K562 (cell line): ENCODE measurements around the gene DHRS3. TPM values are rescaled to one million over a fixed set of nuclear protein-coding genes. Genes with fewer than 3 reads are reported as not detected.

Source experiments
- ATAC-seq: fragments of 200-7000 bp; cut with Tn5 transposase; 3 replicates; pipeline ENCODE4 v1.9.1; 2020; ENCODE audit warnings: moderate library complexity
- BruUV-seq: library from RNA; stranded (reverse); fragments of 400-500 nt; replicated peaks from 2 replicates; lab custom pipeline; 2021; lab: Mats Ljungman, UMichigan
- CTCF ChIA-PET: fragments of 300-600 bp; formaldehyde crosslinking; extraction: SDS; loops from one replicate; lab custom pipeline; 2021; ENCODE audit warnings: low intra/inter-chr PET ratio; lab: Yijun Ruan, JAX
- POLR2A ChIA-PET: fragments of 300-600, 350-650 bp; sonication (Branson Sonifier 250); formaldehyde crosslinking; extraction: SDS; loops from one replicate; lab custom pipeline; 2021; ENCODE audit warnings: antibody characterized with exemption, inconsistent platforms; lab: Yijun Ruan, JAX
- DNase-seq, 4 experiments: peaks; one replicate each; pipeline versions ENCODE4 v3.0.0 to v3.0.0-alpha.2; 2011 to 2018; ENCODE audit warnings: low spot score in 3 of 4, mixed read lengths in 3 of 4; ENCODE audit errors: extremely low read depth in 1 of 4
- FAIRE-seq: peaks from 2 replicates; lab custom pipeline; 2011; peaks lifted over from hg19 to GRCh38; lab: Jason Lieb, UNC
- H2AFZ ChIP-seq: 2 replicates; pipeline ENCODE4 v1.6.0; 2011; ENCODE audit warnings: low read depth, low read length, control low read depth, inconsistent platforms
- H3K27ac ChIP-seq: fragments of 200-600 bp; 3 replicates; pipeline ENCODE4 v1.8.0; 2011; ENCODE audit warnings: low read depth, mild to moderate bottlenecking, control low read depth, inconsistent platforms, low read length, moderate library complexity, mixed read lengths; ENCODE audit errors: extremely low read depth
- H3K27me3 ChIP-seq, 2 experiments: fragments of 300-600 bp in 1 of 2; 2 replicates in 1 of 2; 3 replicates in 1 of 2; pipeline versions ENCODE4 v1.6.0 to v1.8.0; 2011; ENCODE audit warnings: inconsistent platforms in 2 of 2, low read length in 2 of 2, mild to moderate bottlenecking in 1 of 2, mixed read lengths in 1 of 2, moderate library complexity in 1 of 2; ENCODE audit not compliant: control insufficient read depth in 2 of 2, insufficient read depth in 2 of 2
- H3K36me3 ChIP-seq: fragments of 300-600 bp; 3 replicates; pipeline ENCODE4 v1.8.0; 2011; ENCODE audit warnings: mild to moderate bottlenecking, low read length, inconsistent platforms; ENCODE audit not compliant: control insufficient read depth, insufficient read depth
- H3K4me1 ChIP-seq, 2 experiments: fragments of 200-600 bp in 1 of 2; replicated peaks in 1 of 2; 2 replicates in 1 of 2; 3 replicates in 1 of 2; pipeline versions ENCODE4 v1.5.1 to v1.8.0; 2011; ENCODE audit warnings: inconsistent platforms in 2 of 2, low read length in 2 of 2, mild to moderate bottlenecking in 1 of 2, mixed read lengths in 1 of 2, moderate library complexity in 1 of 2; ENCODE audit not compliant: control insufficient read depth in 2 of 2, insufficient read depth in 2 of 2
- H3K4me2 ChIP-seq: 2 replicates; pipeline ENCODE4 v1.6.1; 2011; ENCODE audit warnings: low read length, control low read depth, inconsistent platforms, mixed read lengths; ENCODE audit not compliant: insufficient read depth
- H3K4me3 ChIP-seq: fragments of 200-600 bp; sonication (generic), shearing (Covaris generic); 2 replicates; pipeline ENCODE4 v1.5.1; 2016; ENCODE audit warnings: control low read depth, inconsistent platforms
- H3K79me2 ChIP-seq: fragments of 200-600 bp; 3 replicates; pipeline ENCODE4 v1.8.0; 2011; ENCODE audit warnings: low read length, inconsistent platforms; ENCODE audit not compliant: control insufficient read depth, insufficient read depth
- H3K9ac ChIP-seq, 2 experiments: 2 replicates each; pipeline versions ENCODE4 v1.6.0 to v1.6.1; 2011; ENCODE audit warnings: low read depth in 2 of 2, low read length in 2 of 2, control low read depth in 1 of 2, inconsistent platforms in 1 of 2, mild to moderate bottlenecking in 1 of 2, mixed read lengths in 1 of 2; ENCODE audit not compliant: insufficient read depth in 1 of 2
- H3K9me1 ChIP-seq: one replicate; pipeline ENCODE4 v1.6.0; 2011; ENCODE audit warnings: inconsistent platforms, mild to moderate bottlenecking, low read length, moderate library complexity; ENCODE audit not compliant: control insufficient read depth, insufficient read depth
- H3K9me3 ChIP-seq: replicated peaks from 2 replicates; pipeline ENCODE4 v1.5.1; 2011; ENCODE audit warnings: low read depth, low read length, inconsistent platforms; ENCODE audit not compliant: control insufficient read depth, insufficient read depth
- H4K20me1 ChIP-seq: replicated peaks from 2 replicates; pipeline ENCODE4 v1.6.1; 2011; ENCODE audit warnings: low read length, inconsistent platforms, mixed read lengths; ENCODE audit not compliant: control insufficient read depth, insufficient read depth
- ARID2 ChIP-seq: fragments of 450-650 bp; IDR thresholded peaks from 2 replicates; pipeline ENCODE4 v1.6.1; 2017; ENCODE audit warnings: antibody characterized with exemption, mild to moderate bottlenecking
- CBX5 ChIP-seq: IDR thresholded peaks from 2 replicates; pipeline ENCODE4 v1.6.1; 2014; ENCODE audit warnings: low read depth, borderline replicate concordance
- CREM ChIP-seq: IDR thresholded peaks from 2 replicates; pipeline ENCODE4 v1.6.1; 2014; ENCODE audit warnings: antibody characterized with exemption, low read depth
- CSDE1 ChIP-seq, 2 experiments: fragments of 450-650 bp; IDR thresholded peaks; 2 replicates each; pipeline ENCODE4 v1.6.1; 2016; ENCODE audit warnings: mild to moderate bottlenecking in 1 of 2
- EP400 ChIP-seq: fragments of 450-650 bp; IDR thresholded peaks from 2 replicates; pipeline ENCODE4 v1.6.1; 2017; ENCODE audit warnings: antibody characterized with exemption, mild to moderate bottlenecking, moderate library complexity
- ETV5 ChIP-seq: sonication (generic); formaldehyde crosslinking; IDR thresholded peaks from 2 replicates; pipeline ENCODE4 v1.4.0; 2020; ENCODE audit warnings: low read depth, mild to moderate bottlenecking, missing genetic modification reagents
- EWSR1 ChIP-seq: fragments of 450-650 bp; IDR thresholded peaks from 2 replicates; pipeline ENCODE4 v1.6.1; 2018; ENCODE audit warnings: borderline replicate concordance, mild to moderate bottlenecking, low read depth, moderate library complexity; ENCODE audit not compliant: partially characterized antibody
- JUND ChIP-seq, 2 experiments: IDR thresholded peaks; 2 replicates in 1 of 2; 3 replicates in 1 of 2; pipeline ENCODE4 v1.6.1; 2011; ENCODE audit warnings: borderline replicate concordance in 2 of 2, low read depth in 2 of 2, low read length in 2 of 2, improper control_type of control experiment in 1 of 2, missing biosample characterization in 1 of 2, missing genetic modification characterization in 1 of 2, missing genetic modification reagents in 1 of 2
- L3MBTL2 ChIP-seq: fragments of 450-650 bp; IDR thresholded peaks from 2 replicates; pipeline ENCODE4 v1.6.1; 2016; ENCODE audit warnings: mild to moderate bottlenecking, moderate library complexity
- LCOR ChIP-seq: sonication (generic); formaldehyde crosslinking; IDR thresholded peaks from 2 replicates; pipeline ENCODE4 v1.8.0; 2022; ENCODE audit warnings: mild to moderate bottlenecking, missing genetic modification reagents
- MNT ChIP-seq, 2 experiments: fragments of 450-650 bp; conservative IDR thresholded peaks; 2 replicates each; pipeline ENCODE4 v1.6.1; 2017; ENCODE audit warnings: mild to moderate bottlenecking in 2 of 2, moderate library complexity in 2 of 2
- NR3C1 ChIP-seq: sonication (generic); formaldehyde crosslinking; IDR thresholded peaks from 2 replicates; pipeline ENCODE4 v1.8.1; 2022; ENCODE audit warnings: missing genetic modification reagents
- RFX1 ChIP-seq: fragments of 450-650 bp; IDR thresholded peaks from 2 replicates; pipeline ENCODE4 v1.6.1; 2016; ENCODE audit warnings: mild to moderate bottlenecking, moderate library complexity
- STAG1 ChIP-seq: sonication (generic); formaldehyde crosslinking; IDR thresholded peaks from 2 replicates; pipeline ENCODE4 v1.5.0; 2020; ENCODE audit warnings: missing genetic modification reagents, borderline replicate concordance
- TARDBP ChIP-seq: fragments of 450-650 bp; IDR thresholded peaks from 2 replicates; pipeline ENCODE4 v1.6.1; 2016
- WGBS: fragments of 100-300 bp; shearing (Covaris generic); methylation state at CpG from one replicate; pipeline ENCODE4 v1.1.6; 2016; ENCODE audit warnings: low coverage, mixed read lengths; ENCODE audit not compliant: insufficient coverage; ENCODE audit errors: missing lambda C conversion rate; 5-methylcytosine and 5-hydroxymethylcytosine counted together
- in situ Hi-C: fragments of 300-500 bp; cut with MboI; formaldehyde crosslinking; loops from 4 replicates; pipeline ENCODE4 v1.15.0; 2018; ENCODE audit warnings: inconsistent platforms, mixed read lengths
- intact Hi-C: fragments of 100-400 bp; cut with micrococcal nuclease; formaldehyde crosslinking; loops from 2 replicates; pipeline ENCODE4 v1.14.2; 2022
- polyA plus RNA-seq, 8 experiments: library from polyadenylated mRNA; depleted of rRNA in 4 of 8; stranded (reverse) in 5 of 8; unstranded in 3 of 8; fragments of >200 nt; fragmentation: Nextera tagmentation in 2 of 8; fragmentation: Illumina TruSeq in 1 of 8; extraction: Ambion mirVana in 2 of 8; extraction: Trizol in 1 of 8; gene quantifications; 2 replicates each; pipeline versions ENCODE4 v1.2.1 to v1.2.3, GENCODE V29; 2011 to 2014; ENCODE audit warnings: inconsistent platforms in 1 of 8, missing spikeins in 1 of 8
- total RNA-seq, 7 experiments: library from RNA; depleted of rRNA in 6 of 7; stranded (reverse); fragments of >200 nt in 6 of 7; fragmentation: Illumina TruSeq in 2 of 7; extraction: Trizol in 2 of 7; gene quantifications; 2 replicates each; pipeline versions ENCODE4 v1.2.1 to v1.2.3, GENCODE V29; 2011 to 2021; ENCODE audit warnings: low replicate concordance in 1 of 7

Gene DHRS3
- total and polyA plus RNA-seq, 9 of the 15 experiments (the other 6 are each of a cell fraction or from before 2014, with no cell fraction given) = 21.0 to 116 (median 58.7) TPM

GRCh38 chr1:12658531-12659453 lies 40.8 kb upstream of the DHRS3 start:
- no peaks in the 10 kb centered on the region for H3K27me3 ChIP-seq
- intact Hi-C loops = loop anchor here (1.0 to 5.0 kb wide), 3 partner anchors 344 to 531 kb away; no protein-coding TSS in a partner anchor
- ChIA-PET POLR2A (interaction anchor here (0.7 to 1.9 kb wide), 6 partner anchors 9 to 786 kb away, joined by 3 to 5 read pairs (median 4); no protein-coding TSS in a partner anchor), CTCF (interaction anchor here (0.6 to 6.0 kb wide), 6 partner anchors 253 to 387 kb away, joined by 3 to 38 read pairs (median 6); no protein-coding TSS in a partner anchor)
- in situ Hi-C loops = loop anchor here (10.0 kb wide), 1 partner anchor 534 kb away; no protein-coding TSS in a partner anchor
- DNase-seq = peak; percentile 94 to 98 (median 96)
- peak; percentile 74 for ATAC-seq
- FAIRE-seq = peak; percentile 94
- H4K20me1 ChIP-seq = no peaks in the 10 kb centered on the region
- peak overlapping the region; percentile 78 for H2AFZ ChIP-seq
- peaks cover 10 to 18% of the 10 kb centered on the region in 2 experiments for H3K4me1 ChIP-seq
- BruUV-seq = no TSS peak
- H3K27ac ChIP-seq = no peak overlapping the region
- H3K9me1 ChIP-seq = no peaks in the 10 kb centered on the region
- H3K4me2 ChIP-seq = peak overlapping the region; percentile 64
- peaks cover 3% of the 10 kb centered on the region; the same call in 1 of the 2 replicates for H3K9me3 ChIP-seq
- no peak overlapping the region for H3K9ac ChIP-seq
- H3K79me2 ChIP-seq = peaks cover 40% of the 10 kb centered on the region
- WGBS = 33% methylated on average over 23 of the region's 23 CpGs
- peaks cover 14% of the 10 kb centered on the region; the same call in 1 of the 3 replicates for H3K36me3 ChIP-seq
- H3K4me3 ChIP-seq = no peak overlapping the region
- TF ChIP-seq CSDE1 (IDR thresholded peaks at IDR 0.05) (peak in 1 of 2 experiments; percentile 95; a peak in 2 of 4 replicates), NR3C1 (CRISPR knock-in tag) (no peak), CBX5 (peak; percentile 79), L3MBTL2 (peak; percentile 66), EWSR1 (no peak), ETV5 (CRISPR knock-in tag) (no peak), RFX1 (peak; percentile 99), LCOR (peak; percentile 66; the same call in 1 of the 2 replicates), ARID2 (peak; percentile 76), JUND (IDR thresholded peaks at IDR 0.05; ENCODE audit: borderline replicate concordance, low read depth, low read length) (peak; percentile 59; the same call in 1 of the 2 replicates), JUND (tag; IDR thresholded peaks at IDR 0.05; ENCODE audit: borderline replicate concordance, low read depth, low read length) (no peak), EP400 (peak; percentile 53; the same call in 1 of the 2 replicates), CREM (peak; percentile 89), MNT (conservative IDR thresholded peaks at IDR 0.05) (peak in 1 of 2 experiments; percentile 44; a peak in 1 of 4 replicates), TARDBP (peak; percentile 39; the same call in 1 of the 2 replicates), STAG1 (CRISPR knock-in tag) (peak; percentile 99)
